Tibial nerve (tissue), 4 donors: Measurements from ENCODE around the gene WDR74.

Experiments used
- CTCF ChIP-seq, 5 experiments: fragments of 200-600 bp in 3 of 5; fragments of 450-650 bp in 2 of 5; sonication (generic) in 3 of 5; IDR thresholded peaks; one replicate each; pipeline ENCODE4 v1.5.1; 2016 to 2019; ENCODE audit warnings: antibody characterized with exemption in 5 of 5, mild to moderate bottlenecking in 3 of 5, moderate library complexity in 2 of 5
- EP300 ChIP-seq, 2 donors: sonication (generic); formaldehyde crosslinking; IDR thresholded peaks; one replicate each; pipeline ENCODE4 v1.6.1; 2017; ENCODE audit warnings: antibody characterized with exemption in 2 of 2, mild to moderate bottlenecking in 1 of 2
- POLR2A ChIP-seq, 2 donors: fragments of 450-650 bp; IDR thresholded peaks; one replicate each; pipeline ENCODE4 v1.6.1; 2017; ENCODE audit warnings: antibody characterized with exemption in 2 of 2, mild to moderate bottlenecking in 2 of 2, moderate library complexity in 2 of 2

- TF ChIP-seq POLR2A (IDR thresholded peaks at IDR 0.05), result no peak
- no peak for TF ChIP-seq CTCF (IDR thresholded peaks at IDR 0.05)
- TF ChIP-seq EP300 (IDR thresholded peaks at IDR 0.05), result no peak
These were observed 43.0 kb upstream of the WDR74 start for GRCh38 chr11:62882431-62882749.
